Lower lobe of right lung (tissue), 2 donors: ENCODE results near the gene LAGE3. TPM values are rescaled to one million over a fixed set of nuclear protein-coding genes. Genes with fewer than 3 reads are reported as not detected.

Source experiments
- ATAC-seq, 2 donors: fragments of 200-7000 bp; cut with Tn5 transposase; one replicate each; pipeline ENCODE4 v1.9.1; 2020 to 2022; ENCODE audit warnings: mild to moderate bottlenecking in 2 of 2, moderate library complexity in 2 of 2
- DNase-seq: peaks from one replicate; pipeline ENCODE4 v3.0.0-alpha.2; 2020
- H3K27ac ChIP-seq: fragments of 200-600 bp; one replicate; pipeline ENCODE4 v1.8.0; 2022
- H3K27me3 ChIP-seq: fragments of 200-600 bp; one replicate; pipeline ENCODE4 v1.8.0; 2022; ENCODE audit warnings: low read depth
- H3K36me3 ChIP-seq: fragments of 200-600 bp; one replicate; pipeline ENCODE4 v1.8.0; 2022; ENCODE audit warnings: mild to moderate bottlenecking
- H3K4me1 ChIP-seq: fragments of 200-600 bp; one replicate; pipeline ENCODE4 v1.8.0; 2022
- H3K4me3 ChIP-seq: fragments of 200-600 bp; one replicate; pipeline ENCODE4 v1.8.0; 2022; ENCODE audit warnings: mild to moderate bottlenecking
- H3K9me3 ChIP-seq: fragments of 200-600 bp; one replicate; pipeline ENCODE4 v1.8.0; 2022
- CTCF ChIP-seq: fragments of 200-600 bp; IDR thresholded peaks from one replicate; pipeline ENCODE4 v1.8.0; 2022; ENCODE audit warnings: antibody characterized with exemption, mild to moderate bottlenecking
- intact Hi-C: fragments of 100-400 bp; cut with DNase I; formaldehyde crosslinking; loops from one replicate; pipeline ENCODE4 v1.11.0; 2022
- total RNA-seq: library from RNA; stranded (reverse); fragmentation: NEBNext Ultra II Directional; extraction: Animal tissue kit (Norgen Biotek cat#: 25700); gene quantifications from one replicate; pipeline ENCODE4 v1.2.1, GENCODE V29; 2021
- donor health status: DM: no; HTN: yes; CAD: no; lungs with severe emphysema.

LAGE3 gene
- total RNA-seq, 1 donor from 2014 or later, result 20.4 TPM

GRCh38 chrX:154512879-154513553 lies 33.9 kb upstream of the LAGE3 start:
- no peak for TF ChIP-seq CTCF
- DNase-seq, result no peak
- Histone ChIP-seq H3K36me3 (no peaks in the 10 kb centered on the region), H3K27me3 (no peaks in the 10 kb centered on the region), H3K4me3 (no peak overlapping the region), H3K27ac (no peak overlapping the region), H3K9me3 (no peaks in the 10 kb centered on the region), H3K4me1 (peaks cover 13% of the 10 kb centered on the region)
- intact Hi-C loops, result no loop called here
- ATAC-seq, result no peak

DNA sequence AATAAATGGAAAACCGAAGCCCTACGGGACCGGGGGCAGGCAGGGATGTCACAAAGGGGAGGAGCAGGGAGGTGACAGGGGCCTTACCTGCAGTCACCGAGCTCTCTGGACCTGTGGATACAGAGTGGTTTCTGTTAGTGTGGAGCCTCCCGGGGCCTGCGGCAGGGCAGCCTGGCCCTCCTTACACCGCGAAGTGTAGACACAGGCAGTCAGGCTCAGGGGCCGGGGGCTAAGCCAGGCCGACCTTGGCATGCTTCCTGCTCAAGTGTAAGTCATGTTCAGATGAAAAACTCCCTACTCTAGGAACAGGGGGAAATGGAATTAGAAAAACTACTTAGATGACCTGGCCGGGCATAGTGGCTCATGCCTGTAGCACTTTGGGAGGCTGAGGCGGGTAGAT lies 32.7 kb upstream of the LAGE3 start:
- Histone ChIP-seq H3K36me3 (peaks cover 5% of the 10 kb centered on the region), H3K4me3 (no peak overlapping the region), H3K27me3 (no peaks in the 10 kb centered on the region), H3K4me1 (peaks cover 5% of the 10 kb centered on the region), H3K9me3 (no peaks in the 10 kb centered on the region), H3K27ac (no peak overlapping the region)
- no peak for ATAC-seq
- DNase-seq, result no peak
- TF ChIP-seq CTCF, result no peak
- intact Hi-C loops, result no loop called here

DNA sequence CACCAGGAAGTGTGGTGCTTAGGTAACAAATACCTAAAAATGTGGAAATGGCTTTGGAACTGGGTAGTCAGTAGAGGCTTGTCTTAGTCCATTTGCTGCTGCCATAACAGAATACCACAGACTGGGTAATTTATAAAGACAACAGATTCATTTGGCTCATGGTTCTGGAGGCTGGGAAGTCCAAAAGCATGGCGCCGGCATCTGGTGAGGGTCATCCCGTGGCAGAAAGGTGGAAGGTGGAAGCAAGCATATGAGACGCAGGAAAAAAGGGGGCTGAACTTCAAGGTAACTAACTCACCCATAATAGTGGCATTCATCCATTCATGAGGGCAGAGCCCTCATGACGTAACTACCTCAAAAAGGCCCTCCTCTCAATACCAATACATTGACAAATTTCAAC lies 30.4 kb upstream of the LAGE3 start:
- Histone ChIP-seq H3K4me1 (no peaks in the 10 kb centered on the region), H3K27me3 (no peaks in the 10 kb centered on the region), H3K36me3 (peaks cover 17% of the 10 kb centered on the region), H3K27ac (no peak overlapping the region), H3K9me3 (no peaks in the 10 kb centered on the region), H3K4me3 (no peak overlapping the region)
- DNase-seq (no peak), ATAC-seq (no peak)
- intact Hi-C loops, result no loop called here
- TF ChIP-seq CTCF, result no peak

DNA sequence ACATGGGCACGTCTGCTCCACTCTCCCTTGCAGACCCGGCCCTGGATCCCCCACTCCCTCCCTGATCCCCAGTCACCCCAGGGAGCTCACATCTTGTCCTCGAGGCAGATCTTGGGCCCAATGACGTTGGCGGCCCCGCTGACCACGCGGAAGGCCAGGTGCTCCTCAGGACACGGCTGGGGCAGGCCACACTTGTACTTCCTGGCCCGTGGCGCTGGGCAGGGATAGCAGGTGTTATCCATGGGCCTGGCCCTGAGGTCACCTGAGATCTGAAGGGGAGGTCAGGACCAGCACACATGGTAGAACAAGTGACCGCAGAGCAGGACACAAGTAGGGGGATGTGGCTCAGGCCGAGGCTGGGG lies 29.3 kb upstream of the LAGE3 start:
- H3K27me3 ChIP-seq, result no peaks in the 10 kb centered on the region
- no peaks in the 10 kb centered on the region for H3K9me3 ChIP-seq
- no peak overlapping the region for H3K4me3 ChIP-seq
- DNase-seq (no peak), ATAC-seq (no peak)
- intact Hi-C loops, result no loop called here
- H3K27ac ChIP-seq, result no peak overlapping the region
- no peaks in the 10 kb centered on the region for H3K4me1 ChIP-seq
- peaks cover 17% of the 10 kb centered on the region for H3K36me3 ChIP-seq
- no peak for TF ChIP-seq CTCF

DNA sequence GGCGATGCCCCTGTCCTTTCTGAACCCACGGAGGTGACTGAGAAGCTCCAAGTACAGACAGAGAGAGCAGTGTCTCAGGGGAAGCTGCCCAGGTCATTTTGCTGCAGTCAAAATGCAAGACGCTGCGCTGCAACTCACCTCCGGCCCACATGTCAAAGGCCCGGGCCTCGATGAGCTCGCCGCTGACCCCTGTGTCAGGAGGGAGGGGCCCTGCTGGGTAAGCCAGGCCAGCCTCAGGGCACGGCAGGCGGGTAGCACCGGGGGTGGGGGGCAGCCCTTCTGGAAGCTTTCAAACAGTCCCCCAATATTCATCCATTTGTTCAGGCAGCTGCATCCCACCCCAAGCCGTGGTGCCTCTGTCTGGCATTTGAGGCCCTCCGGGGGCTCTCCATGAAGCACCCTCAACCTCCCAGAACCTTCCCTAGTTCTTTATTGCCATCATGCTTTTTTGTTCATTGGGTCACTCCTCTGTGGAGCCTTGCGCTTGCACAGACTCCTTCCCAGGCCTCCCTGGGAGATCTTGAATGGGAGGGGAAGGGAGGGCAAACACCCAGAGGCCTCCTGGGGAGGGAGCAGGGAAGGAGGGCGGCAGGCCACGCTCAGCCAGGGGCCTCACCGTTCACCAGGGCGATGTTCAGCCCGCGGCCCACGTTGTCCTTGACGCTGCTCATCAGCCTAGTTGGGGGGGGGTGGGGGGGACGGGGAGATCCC lies 28.7 kb upstream of the LAGE3 start:
- ATAC-seq, result no peak

More for the DNA sequence above, 28.7 kb upstream of the LAGE3 start:
- Histone ChIP-seq H3K9me3 (no peaks in the 10 kb centered on the region), H3K27me3 (no peaks in the 10 kb centered on the region), H3K4me3 (no peak overlapping the region), H3K36me3 (peaks cover 17% of the 10 kb centered on the region), H3K4me1 (no peaks in the 10 kb centered on the region), H3K27ac (no peak overlapping the region)
- no peak for DNase-seq
- TF ChIP-seq CTCF, result no peak
- intact Hi-C loops, result no loop called here
